ENCODE results near the gene INTS15.
"Not testable (repeated sequence)": the region's sequence is repeated elsewhere in the genome, so short reads cannot be mapped to it uniquely, and the experiment has no call there.

DNA sequence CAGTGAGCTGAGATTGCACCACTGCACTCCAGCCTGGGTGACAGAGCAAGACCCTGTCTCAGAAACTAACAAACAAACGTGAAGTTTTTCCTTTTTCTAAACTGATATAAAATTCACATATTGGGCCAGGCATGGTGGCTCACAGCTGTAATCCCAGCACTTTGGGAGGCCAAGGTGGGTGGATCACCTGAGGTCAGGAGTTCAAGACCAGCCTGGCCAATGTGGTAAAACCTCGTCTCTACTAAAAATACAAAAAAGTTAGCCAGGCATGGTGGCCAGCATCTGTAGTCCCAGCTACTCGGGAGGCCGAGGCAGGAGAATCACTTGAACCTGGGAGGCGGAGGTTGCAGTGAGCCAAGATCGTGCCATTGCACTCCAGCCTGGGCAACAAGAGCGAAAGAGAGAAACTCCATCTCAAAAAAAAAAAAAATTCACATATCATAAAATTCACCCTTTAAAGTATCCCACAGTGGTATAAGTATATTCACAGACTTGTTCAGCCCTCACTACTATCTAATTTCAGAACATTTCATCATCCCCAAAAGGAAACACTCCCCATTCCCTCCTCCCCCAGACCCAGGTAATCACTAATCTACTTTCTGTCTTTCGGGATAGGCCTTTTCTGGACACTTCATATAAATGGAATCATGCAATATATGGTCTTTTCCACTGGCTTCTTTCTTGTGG, 3.9 kb upstream of the INTS15 start:
- not testable (repeated sequence) for TF ChIP-seq POLR2A, EP300, POLR2AphosphoS5 (IDR thresholded peaks at IDR 0.05)
- TF ChIP-seq, protein P1, sequence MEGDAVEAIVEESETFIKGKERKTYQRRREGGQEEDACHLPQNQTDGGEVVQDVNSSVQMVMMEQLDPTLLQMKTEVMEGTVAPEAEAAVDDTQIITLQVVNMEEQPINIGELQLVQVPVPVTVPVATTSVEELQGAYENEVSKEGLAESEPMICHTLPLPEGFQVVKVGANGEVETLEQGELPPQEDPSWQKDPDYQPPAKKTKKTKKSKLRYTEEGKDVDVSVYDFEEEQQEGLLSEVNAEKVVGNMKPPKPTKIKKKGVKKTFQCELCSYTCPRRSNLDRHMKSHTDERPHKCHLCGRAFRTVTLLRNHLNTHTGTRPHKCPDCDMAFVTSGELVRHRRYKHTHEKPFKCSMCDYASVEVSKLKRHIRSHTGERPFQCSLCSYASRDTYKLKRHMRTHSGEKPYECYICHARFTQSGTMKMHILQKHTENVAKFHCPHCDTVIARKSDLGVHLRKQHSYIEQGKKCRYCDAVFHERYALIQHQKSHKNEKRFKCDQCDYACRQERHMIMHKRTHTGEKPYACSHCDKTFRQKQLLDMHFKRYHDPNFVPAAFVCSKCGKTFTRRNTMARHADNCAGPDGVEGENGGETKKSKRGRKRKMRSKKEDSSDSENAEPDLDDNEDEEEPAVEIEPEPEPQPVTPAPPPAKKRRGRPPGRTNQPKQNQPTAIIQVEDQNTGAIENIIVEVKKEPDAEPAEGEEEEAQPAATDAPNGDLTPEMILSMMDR (IDR thresholded peaks at IDR 0.05): not testable (repeated sequence)
